HepG2 (cell line): ENCODE data around the gene PMAIP1. TPM values are rescaled to one million over a fixed set of nuclear protein-coding genes. Genes with fewer than 3 reads are reported as not detected.

Experiments used
- ELF4 ChIP-seq: sonication (generic); formaldehyde crosslinking; IDR thresholded peaks from 2 replicates; pipeline ENCODE4 v1.5.0; 2020; ENCODE audit warnings: missing genetic modification reagents, mild to moderate bottlenecking, moderate library complexity, borderline replicate concordance
- GTF2F1 ChIP-seq: fragments of 150-350 bp; IDR thresholded peaks from 2 replicates; pipeline ENCODE4 v1.6.1; 2014; ENCODE audit warnings: low read length
- KMT2A ChIP-seq: sonication (generic); formaldehyde crosslinking; IDR thresholded peaks from 2 replicates; pipeline ENCODE4 v1.4.0; 2020; ENCODE audit warnings: missing genetic modification reagents
- MIER2 ChIP-seq: IDR thresholded peaks from 2 replicates; pipeline ENCODE4 v1.6.1; 2016; ENCODE audit warnings: missing biosample characterization, missing genetic modification reagents
- MXI1 ChIP-seq: IDR thresholded peaks from 3 replicates; pipeline ENCODE4 v1.6.1; 2012; ENCODE audit warnings: low read depth, low read length, inconsistent platforms, borderline replicate concordance
- NAIF1 ChIP-seq: sonication (generic); formaldehyde crosslinking; IDR thresholded peaks from 2 replicates; pipeline ENCODE4 v1.5.0; 2020; ENCODE audit warnings: mild to moderate bottlenecking, missing genetic modification reagents, borderline replicate concordance
- SAFB2 ChIP-seq: sonication (generic); formaldehyde crosslinking; IDR thresholded peaks from 2 replicates; pipeline ENCODE4 v1.5.1; 2020; ENCODE audit warnings: missing genetic modification reagents, low read depth, mild to moderate bottlenecking, borderline replicate concordance
- TCF7L2 ChIP-seq: IDR thresholded peaks from 2 replicates; pipeline ENCODE4 v1.6.1; 2011; ENCODE audit warnings: mild to moderate bottlenecking, low read depth, low read length, moderate library complexity
- ZNF235 ChIP-seq: sonication (generic); formaldehyde crosslinking; IDR thresholded peaks from 2 replicates; pipeline ENCODE4 v1.8.1; 2023; ENCODE audit warnings: mild to moderate bottlenecking, missing genetic modification reagents, borderline replicate concordance
- ZNF33A ChIP-seq: sonication (generic); formaldehyde crosslinking; IDR thresholded peaks from 2 replicates; pipeline ENCODE4 v1.5.1; 2020; ENCODE audit warnings: missing genetic modification reagents, mild to moderate bottlenecking, moderate library complexity, borderline replicate concordance
- ZNF563 ChIP-seq: sonication (generic); formaldehyde crosslinking; IDR thresholded peaks from 2 replicates; pipeline ENCODE4 v1.8.0; 2022; ENCODE audit warnings: mild to moderate bottlenecking, moderate library complexity, missing genetic modification reagents
- ZNF788 ChIP-seq: sonication (generic); formaldehyde crosslinking; IDR thresholded peaks from 2 replicates; pipeline ENCODE4 v1.5.0; 2020; ENCODE audit warnings: mild to moderate bottlenecking, missing genetic modification reagents, borderline replicate concordance
- ZSCAN25 ChIP-seq: sonication (generic); formaldehyde crosslinking; IDR thresholded peaks from 2 replicates; pipeline ENCODE4 v1.8.0; 2022; ENCODE audit warnings: mild to moderate bottlenecking, missing genetic modification reagents
- polyA plus RNA-seq, 8 experiments: library from polyadenylated mRNA; depleted of rRNA in 3 of 8; stranded (reverse) in 7 of 8; unstranded in 1 of 8; fragments of >200 nt; fragmentation: Illumina TruSeq in 4 of 8; extraction: Trizol in 4 of 8; gene quantifications; 2 replicates each; pipeline versions ENCODE4 v1.2.1 to v1.2.3, GENCODE V29; 2011 to 2016; ENCODE audit warnings: low read depth in 4 of 8, missing spikeins in 1 of 8, mixed read lengths in 1 of 8; ENCODE audit not compliant: insufficient read depth in 1 of 8
- total RNA-seq, 5 experiments: library from RNA; depleted of rRNA; stranded (reverse); fragments of >200 nt; fragmentation: Illumina TruSeq; extraction: Trizol; gene quantifications; 2 replicates each; pipeline ENCODE4 v1.2.3, GENCODE V29; 2016; ENCODE audit warnings: low read depth in 1 of 5
- TF ChIP-seq, protein P1 (sequence below): sonication (generic); formaldehyde crosslinking; IDR thresholded peaks from 2 replicates; pipeline ENCODE4 v1.5.1; 2020; ENCODE audit warnings: missing genetic modification reagents, mild to moderate bottlenecking, borderline replicate concordance
- TF ChIP-seq, protein P2 (sequence below): sonication (generic); formaldehyde crosslinking; IDR thresholded peaks from 2 replicates; pipeline ENCODE4 v1.5.0; 2020; ENCODE audit warnings: mild to moderate bottlenecking, missing genetic modification reagents, moderate library complexity
- TF ChIP-seq, protein P3 (sequence below): sonication (generic); formaldehyde crosslinking; IDR thresholded peaks from 2 replicates; pipeline ENCODE4 v1.4.0; 2020; ENCODE audit warnings: mild to moderate bottlenecking, low read depth, missing genetic modification reagents
- TF ChIP-seq, protein P4 (sequence below): IDR thresholded peaks from 2 replicates; pipeline ENCODE4 v1.6.1; 2016; ENCODE audit warnings: low read depth, control low read depth
- TF ChIP-seq, protein P5 (sequence below): sonication (generic); formaldehyde crosslinking; IDR thresholded peaks from 2 replicates; pipeline ENCODE4 v1.9.0; 2021; ENCODE audit warnings: missing genetic modification reagents, mild to moderate bottlenecking, borderline replicate concordance

Gene PMAIP1
- total and polyA plus RNA-seq, 2 of the 13 experiments (the other 11 are each of a cell fraction or from before 2014, with no cell fraction given): 1.5 to 1.7 TPM

DNA sequence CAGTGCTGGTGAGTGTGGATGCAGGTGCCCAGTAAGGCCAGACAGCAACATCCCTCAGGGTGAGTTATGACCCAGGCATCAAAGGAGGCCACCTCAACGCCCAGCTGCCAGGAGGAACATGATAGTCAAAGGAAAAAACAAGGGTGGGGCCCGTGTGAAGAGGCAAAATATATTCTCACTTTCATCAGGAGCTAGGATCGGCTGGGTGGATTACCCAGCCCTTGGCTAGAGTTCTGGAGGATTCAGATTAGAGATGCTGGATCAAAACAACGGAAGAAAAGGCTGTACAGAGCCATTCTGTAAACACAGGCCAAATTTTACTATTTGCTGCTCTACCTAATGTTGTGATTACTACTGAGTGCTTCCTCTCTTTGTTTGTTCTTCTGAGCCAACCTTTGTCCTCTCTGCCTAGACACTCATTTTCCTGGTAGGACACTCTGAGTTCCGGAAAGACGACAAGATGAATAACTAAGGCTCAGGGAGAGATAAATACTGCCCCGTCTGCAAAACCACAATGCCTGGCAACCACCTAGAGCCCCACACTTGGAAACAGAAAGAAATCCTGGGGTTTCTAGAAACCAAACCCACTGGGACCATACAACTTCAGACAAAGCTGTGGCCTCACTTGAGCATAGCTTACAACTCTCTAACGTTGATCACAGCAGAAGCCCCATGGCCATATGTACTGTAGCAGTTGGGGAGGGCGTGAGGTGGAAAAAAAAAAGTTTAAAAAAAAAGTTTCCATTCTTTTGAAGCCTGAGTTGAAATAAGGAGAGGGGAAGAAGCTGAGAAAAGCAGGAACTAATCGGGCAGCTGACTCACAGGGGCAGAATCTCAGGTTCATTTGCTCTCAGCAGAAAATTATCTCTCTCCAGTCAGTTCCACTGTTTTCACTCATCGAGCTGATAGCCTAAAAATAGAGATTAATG lies 17.8 kb upstream of the PMAIP1 start (continued):
- TF ChIP-seq SAFB2 (CRISPR knock-in tag) (no peak), ZNF563 (CRISPR knock-in tag) (no peak), MIER2 (CRISPR knock-in tag) (no peak), ZNF235 (CRISPR knock-in tag) (no peak), KMT2A (no peak), TCF7L2 (no peak), NAIF1 (CRISPR knock-in tag) (no peak), GTF2F1 (no peak), ZNF788 (CRISPR knock-in tag) (no peak), ZNF33A (CRISPR knock-in tag) (no peak), ELF4 (CRISPR knock-in tag) (no peak), ZSCAN25 (CRISPR knock-in tag) (no peak), MXI1 (no peak)
- TF ChIP-seq, protein P1, sequence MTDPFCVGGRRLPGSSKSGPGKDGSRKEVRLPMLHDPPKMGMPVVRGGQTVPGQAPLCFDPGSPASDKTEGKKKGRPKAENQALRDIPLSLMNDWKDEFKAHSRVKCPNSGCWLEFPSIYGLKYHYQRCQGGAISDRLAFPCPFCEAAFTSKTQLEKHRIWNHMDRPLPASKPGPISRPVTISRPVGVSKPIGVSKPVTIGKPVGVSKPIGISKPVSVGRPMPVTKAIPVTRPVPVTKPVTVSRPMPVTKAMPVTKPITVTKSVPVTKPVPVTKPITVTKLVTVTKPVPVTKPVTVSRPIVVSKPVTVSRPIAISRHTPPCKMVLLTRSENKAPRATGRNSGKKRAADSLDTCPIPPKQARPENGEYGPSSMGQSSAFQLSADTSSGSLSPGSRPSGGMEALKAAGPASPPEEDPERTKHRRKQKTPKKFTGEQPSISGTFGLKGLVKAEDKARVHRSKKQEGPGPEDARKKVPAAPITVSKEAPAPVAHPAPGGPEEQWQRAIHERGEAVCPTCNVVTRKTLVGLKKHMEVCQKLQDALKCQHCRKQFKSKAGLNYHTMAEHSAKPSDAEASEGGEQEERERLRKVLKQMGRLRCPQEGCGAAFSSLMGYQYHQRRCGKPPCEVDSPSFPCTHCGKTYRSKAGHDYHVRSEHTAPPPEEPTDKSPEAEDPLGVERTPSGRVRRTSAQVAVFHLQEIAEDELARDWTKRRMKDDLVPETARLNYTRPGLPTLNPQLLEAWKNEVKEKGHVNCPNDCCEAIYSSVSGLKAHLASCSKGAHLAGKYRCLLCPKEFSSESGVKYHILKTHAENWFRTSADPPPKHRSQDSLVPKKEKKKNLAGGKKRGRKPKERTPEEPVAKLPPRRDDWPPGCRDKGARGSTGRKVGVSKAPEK (CRISPR knock-in tag): no peak
- TF ChIP-seq, protein P2, sequence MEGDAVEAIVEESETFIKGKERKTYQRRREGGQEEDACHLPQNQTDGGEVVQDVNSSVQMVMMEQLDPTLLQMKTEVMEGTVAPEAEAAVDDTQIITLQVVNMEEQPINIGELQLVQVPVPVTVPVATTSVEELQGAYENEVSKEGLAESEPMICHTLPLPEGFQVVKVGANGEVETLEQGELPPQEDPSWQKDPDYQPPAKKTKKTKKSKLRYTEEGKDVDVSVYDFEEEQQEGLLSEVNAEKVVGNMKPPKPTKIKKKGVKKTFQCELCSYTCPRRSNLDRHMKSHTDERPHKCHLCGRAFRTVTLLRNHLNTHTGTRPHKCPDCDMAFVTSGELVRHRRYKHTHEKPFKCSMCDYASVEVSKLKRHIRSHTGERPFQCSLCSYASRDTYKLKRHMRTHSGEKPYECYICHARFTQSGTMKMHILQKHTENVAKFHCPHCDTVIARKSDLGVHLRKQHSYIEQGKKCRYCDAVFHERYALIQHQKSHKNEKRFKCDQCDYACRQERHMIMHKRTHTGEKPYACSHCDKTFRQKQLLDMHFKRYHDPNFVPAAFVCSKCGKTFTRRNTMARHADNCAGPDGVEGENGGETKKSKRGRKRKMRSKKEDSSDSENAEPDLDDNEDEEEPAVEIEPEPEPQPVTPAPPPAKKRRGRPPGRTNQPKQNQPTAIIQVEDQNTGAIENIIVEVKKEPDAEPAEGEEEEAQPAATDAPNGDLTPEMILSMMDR (CRISPR knock-in tag): no peak
- TF ChIP-seq, protein P3, sequence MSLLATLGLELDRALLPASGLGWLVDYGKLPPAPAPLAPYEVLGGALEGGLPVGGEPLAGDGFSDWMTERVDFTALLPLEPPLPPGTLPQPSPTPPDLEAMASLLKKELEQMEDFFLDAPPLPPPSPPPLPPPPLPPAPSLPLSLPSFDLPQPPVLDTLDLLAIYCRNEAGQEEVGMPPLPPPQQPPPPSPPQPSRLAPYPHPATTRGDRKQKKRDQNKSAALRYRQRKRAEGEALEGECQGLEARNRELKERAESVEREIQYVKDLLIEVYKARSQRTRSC (CRISPR knock-in tag): no peak
- TF ChIP-seq, protein P4, sequence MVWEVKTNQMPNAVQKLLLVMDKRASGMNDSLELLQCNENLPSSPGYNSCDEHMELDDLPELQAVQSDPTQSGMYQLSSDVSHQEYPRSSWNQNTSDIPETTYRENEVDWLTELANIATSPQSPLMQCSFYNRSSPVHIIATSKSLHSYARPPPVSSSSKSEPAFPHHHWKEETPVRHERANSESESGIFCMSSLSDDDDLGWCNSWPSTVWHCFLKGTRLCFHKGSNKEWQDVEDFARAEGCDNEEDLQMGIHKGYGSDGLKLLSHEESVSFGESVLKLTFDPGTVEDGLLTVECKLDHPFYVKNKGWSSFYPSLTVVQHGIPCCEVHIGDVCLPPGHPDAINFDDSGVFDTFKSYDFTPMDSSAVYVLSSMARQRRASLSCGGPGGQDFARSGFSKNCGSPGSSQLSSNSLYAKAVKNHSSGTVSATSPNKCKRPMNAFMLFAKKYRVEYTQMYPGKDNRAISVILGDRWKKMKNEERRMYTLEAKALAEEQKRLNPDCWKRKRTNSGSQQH: no peak
- TF ChIP-seq, protein P5, sequence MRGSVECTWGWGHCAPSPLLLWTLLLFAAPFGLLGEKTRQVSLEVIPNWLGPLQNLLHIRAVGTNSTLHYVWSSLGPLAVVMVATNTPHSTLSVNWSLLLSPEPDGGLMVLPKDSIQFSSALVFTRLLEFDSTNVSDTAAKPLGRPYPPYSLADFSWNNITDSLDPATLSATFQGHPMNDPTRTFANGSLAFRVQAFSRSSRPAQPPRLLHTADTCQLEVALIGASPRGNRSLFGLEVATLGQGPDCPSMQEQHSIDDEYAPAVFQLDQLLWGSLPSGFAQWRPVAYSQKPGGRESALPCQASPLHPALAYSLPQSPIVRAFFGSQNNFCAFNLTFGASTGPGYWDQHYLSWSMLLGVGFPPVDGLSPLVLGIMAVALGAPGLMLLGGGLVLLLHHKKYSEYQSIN (CRISPR knock-in tag): no peak
